ENCODE results near the gene FRY. TPM values are rescaled to one million over a fixed set of nuclear protein-coding genes. Genes with fewer than 3 reads are reported as not detected.

The FRY gene
- total RNA-seq, 1 donor, result 12.3 TPM

DNA sequence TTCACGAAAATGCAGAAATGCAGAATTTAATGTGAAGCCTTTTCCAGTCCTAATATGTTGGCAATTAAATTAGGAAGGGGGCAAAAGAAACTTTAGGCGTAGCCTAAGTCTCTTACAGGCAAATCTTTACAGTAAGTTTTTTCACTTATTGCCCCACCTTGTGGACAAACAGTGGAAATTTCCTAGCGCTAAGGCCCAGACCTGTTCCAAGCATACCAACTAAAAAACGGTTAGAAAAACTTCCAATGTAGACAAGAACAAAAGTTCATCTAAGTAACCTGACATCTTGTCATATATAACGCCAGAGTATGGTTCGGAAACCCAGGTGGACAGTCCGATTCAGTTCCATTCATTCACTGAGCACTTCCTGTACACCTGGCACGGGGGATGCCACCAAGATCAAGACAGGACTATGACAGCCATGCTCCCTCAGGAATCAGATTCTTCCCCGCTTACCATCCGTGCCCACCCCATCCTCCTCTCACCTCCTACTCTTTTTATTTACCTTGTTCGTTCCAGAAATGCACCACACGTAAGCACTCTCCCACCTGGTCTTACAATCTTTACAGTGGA is 278.6 kb downstream of the FRY start:
- Histone ChIP-seq H2AFZ (ENCODE audit: low read length) (peak overlapping the region; percentile 96), H3K27ac (ENCODE audit: low read depth, low read length) (peak overlapping the region; percentile 45), H3K4me3 (ENCODE audit: insufficient read depth, low read length) (peak overlapping the region; percentile 67), H3K4me2 (ENCODE audit: insufficient read depth, low read length) (peak overlapping the region; percentile 90), H3K36me3 (ENCODE audit: insufficient read depth, low read length) (no peaks in the 10 kb centered on the region), H3K4me1 (ENCODE audit: insufficient read depth, low read length) (peaks cover 15% of the 10 kb centered on the region), H3K79me2 (ENCODE audit: insufficient read depth, low read length) (no peaks in the 10 kb centered on the region), H4K20me1 (ENCODE audit: insufficient read depth, low read length) (no peaks in the 10 kb centered on the region), H3K9me3 (ENCODE audit: low read depth, low read length) (no peaks in the 10 kb centered on the region), H3K27me3 (ENCODE audit: insufficient read depth, low read length) (no peaks in the 10 kb centered on the region)
- TF ChIP-seq, protein P1, sequence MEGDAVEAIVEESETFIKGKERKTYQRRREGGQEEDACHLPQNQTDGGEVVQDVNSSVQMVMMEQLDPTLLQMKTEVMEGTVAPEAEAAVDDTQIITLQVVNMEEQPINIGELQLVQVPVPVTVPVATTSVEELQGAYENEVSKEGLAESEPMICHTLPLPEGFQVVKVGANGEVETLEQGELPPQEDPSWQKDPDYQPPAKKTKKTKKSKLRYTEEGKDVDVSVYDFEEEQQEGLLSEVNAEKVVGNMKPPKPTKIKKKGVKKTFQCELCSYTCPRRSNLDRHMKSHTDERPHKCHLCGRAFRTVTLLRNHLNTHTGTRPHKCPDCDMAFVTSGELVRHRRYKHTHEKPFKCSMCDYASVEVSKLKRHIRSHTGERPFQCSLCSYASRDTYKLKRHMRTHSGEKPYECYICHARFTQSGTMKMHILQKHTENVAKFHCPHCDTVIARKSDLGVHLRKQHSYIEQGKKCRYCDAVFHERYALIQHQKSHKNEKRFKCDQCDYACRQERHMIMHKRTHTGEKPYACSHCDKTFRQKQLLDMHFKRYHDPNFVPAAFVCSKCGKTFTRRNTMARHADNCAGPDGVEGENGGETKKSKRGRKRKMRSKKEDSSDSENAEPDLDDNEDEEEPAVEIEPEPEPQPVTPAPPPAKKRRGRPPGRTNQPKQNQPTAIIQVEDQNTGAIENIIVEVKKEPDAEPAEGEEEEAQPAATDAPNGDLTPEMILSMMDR (IDR thresholded peaks at IDR 0.05; ENCODE audit: extremely low read depth, low read depth, low read length), result peak; percentile 74
- peak; percentile 77 for DNase-seq (ENCODE audit: insufficient read length, low spot score, missing footprints)

DNA sequence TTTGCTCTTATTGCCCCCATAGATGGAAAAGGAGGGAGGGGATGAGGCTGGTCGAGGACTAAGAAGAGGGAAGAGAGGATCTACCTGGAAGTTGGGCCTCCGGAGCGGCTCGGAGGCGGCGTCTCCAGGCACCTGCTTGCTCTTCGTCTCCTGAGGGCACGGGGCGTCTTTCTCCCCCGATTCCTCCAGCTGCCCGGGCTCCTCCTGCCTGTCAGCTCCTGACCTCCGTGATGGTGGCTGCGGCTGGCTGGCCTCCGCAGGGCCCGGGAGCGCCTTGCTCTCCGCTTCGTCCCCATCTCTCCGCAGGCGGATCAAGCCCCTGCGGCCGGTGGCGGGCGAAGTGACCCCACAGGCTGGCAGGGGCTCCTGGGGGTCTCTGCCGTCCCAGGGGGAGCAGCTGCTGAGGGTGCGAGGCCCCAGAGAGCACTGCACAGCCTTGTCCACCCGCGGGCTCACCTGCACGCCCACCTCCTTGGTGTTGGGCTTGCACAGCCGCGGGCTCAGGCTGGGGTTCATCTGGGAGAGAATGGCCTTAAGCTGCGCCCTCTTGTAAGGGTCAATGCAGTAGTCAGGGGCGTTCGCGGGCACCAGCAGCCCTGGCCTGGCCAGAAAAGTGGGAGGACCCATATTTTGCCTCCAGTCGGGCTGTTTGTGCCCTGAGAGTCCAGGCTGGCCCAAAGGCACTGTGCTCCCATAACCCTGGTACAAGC is 279.8 kb downstream of the FRY start:
- H3K36me3 ChIP-seq (ENCODE audit: insufficient read depth, low read length), result no peaks in the 10 kb centered on the region
- no peaks in the 10 kb centered on the region for H3K27me3 ChIP-seq (ENCODE audit: insufficient read depth, low read length)
- no peak overlapping the region for H3K27ac ChIP-seq (ENCODE audit: low read depth, low read length)
- TF ChIP-seq, protein P1 (IDR thresholded peaks at IDR 0.05; ENCODE audit: extremely low read depth, low read depth, low read length), result no peak
- H3K4me1 ChIP-seq (ENCODE audit: insufficient read depth, low read length), result peaks cover 17% of the 10 kb centered on the region
- no peak for DNase-seq (ENCODE audit: insufficient read length, low spot score, missing footprints)
- peak overlapping the region; percentile 96 for H2AFZ ChIP-seq (ENCODE audit: low read length)
- no peaks in the 10 kb centered on the region for H3K9me3 ChIP-seq (ENCODE audit: low read depth, low read length)
- no peak overlapping the region for H3K4me2 ChIP-seq (ENCODE audit: insufficient read depth, low read length)
- H4K20me1 ChIP-seq (ENCODE audit: insufficient read depth, low read length), result no peaks in the 10 kb centered on the region
- no peak overlapping the region for H3K4me3 ChIP-seq (ENCODE audit: insufficient read depth, low read length)
- no peaks in the 10 kb centered on the region for H3K79me2 ChIP-seq (ENCODE audit: insufficient read depth, low read length)

DNA sequence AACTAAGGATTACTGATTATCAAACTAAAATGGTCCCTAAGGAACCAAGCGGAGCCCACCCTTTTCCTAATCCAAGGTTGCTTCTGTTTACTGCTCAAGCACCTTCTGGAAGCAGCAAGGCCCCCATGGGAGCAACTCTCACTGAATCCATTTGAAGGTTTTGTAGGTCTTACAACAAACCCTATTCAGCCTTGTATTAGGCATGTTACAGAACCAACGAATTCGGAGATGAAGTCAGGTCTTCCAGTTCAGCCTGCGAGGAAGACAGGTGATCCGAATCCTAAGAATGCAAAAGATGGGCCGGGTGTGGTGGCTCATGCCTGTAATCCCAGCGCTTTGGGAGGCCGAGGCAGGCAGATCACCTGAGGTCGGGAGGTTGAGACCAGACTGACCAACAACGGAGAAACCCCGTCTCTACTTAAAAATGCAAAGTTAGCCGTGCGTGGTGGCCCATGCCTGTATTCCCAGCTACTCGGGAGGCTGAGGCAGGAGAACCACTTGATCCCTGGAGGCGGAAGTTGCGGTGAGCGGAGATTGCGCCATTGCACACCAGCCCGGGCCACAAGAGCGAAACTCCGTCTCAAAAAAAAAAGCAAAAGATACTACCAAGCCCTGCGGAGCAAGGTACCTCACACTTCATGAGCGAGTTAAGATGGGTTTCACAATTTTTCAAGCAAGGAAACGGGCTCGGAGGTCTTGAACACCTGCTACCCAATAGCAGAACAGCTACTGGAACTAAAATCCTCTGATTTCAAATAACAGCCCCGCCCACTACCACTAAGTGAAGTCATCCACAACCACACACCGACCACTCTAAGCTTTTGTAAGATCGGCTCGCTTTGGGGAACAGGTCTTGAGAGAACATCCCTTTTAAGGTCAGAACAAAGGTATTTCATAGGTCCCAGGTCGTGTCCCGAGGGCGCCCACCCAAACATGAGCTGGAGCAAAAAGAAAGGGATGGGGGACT is 283.0 kb downstream of the FRY start:
- Histone ChIP-seq H2AFZ (ENCODE audit: low read length) (peak overlapping the region; percentile 77), H3K79me2 (ENCODE audit: insufficient read depth, low read length) (peaks cover 6% of the 10 kb centered on the region), H3K4me2 (ENCODE audit: insufficient read depth, low read length) (peak overlapping the region; percentile 78), H3K27me3 (ENCODE audit: insufficient read depth, low read length) (no peaks in the 10 kb centered on the region), H3K9me3 (ENCODE audit: low read depth, low read length) (no peaks in the 10 kb centered on the region), H3K4me1 (ENCODE audit: insufficient read depth, low read length) (peaks cover 22% of the 10 kb centered on the region), H4K20me1 (ENCODE audit: insufficient read depth, low read length) (no peaks in the 10 kb centered on the region), H3K4me3 (ENCODE audit: insufficient read depth, low read length) (peak overlapping the region; percentile 73), H3K27ac (ENCODE audit: low read depth, low read length) (peak overlapping the region; percentile 99), H3K36me3 (ENCODE audit: insufficient read depth, low read length) (no peaks in the 10 kb centered on the region)
- TF ChIP-seq, protein P1 (IDR thresholded peaks at IDR 0.05; ENCODE audit: extremely low read depth, low read depth, low read length), result no peak
- peak; percentile 79 for DNase-seq (ENCODE audit: insufficient read length, low spot score, missing footprints)
